ENCODE measurements around the gene TTC23L.

TTC23L gene

GRCh38 chr5:34841816-34842215 is 2.9 kb downstream of the TTC23L start:
- Histone ChIP-seq H3K4me1 (ENCODE audit: control insufficient read depth, insufficient read depth, low read length) (no peaks in the 10 kb centered on the region), H3K27ac (ENCODE audit: low read depth, low read length) (no peak overlapping the region), H3K27me3 (ENCODE audit: control insufficient read depth, insufficient read depth, low read length) (no peaks in the 10 kb centered on the region), H3K36me3 (ENCODE audit: control insufficient read depth, insufficient read depth, low read length) (no peaks in the 10 kb centered on the region), H3K4me3 (ENCODE audit: low read length) (no peak overlapping the region), H3K9ac (ENCODE audit: low read length) (no peak overlapping the region)

- no peaks in the 10 kb centered on the region for H3K4me1 ChIP-seq (ENCODE audit: control insufficient read depth, insufficient read depth, low read length)
- H3K36me3 ChIP-seq (ENCODE audit: control insufficient read depth, insufficient read depth, low read length), result no peaks in the 10 kb centered on the region
- no peak overlapping the region for H3K9ac ChIP-seq (ENCODE audit: low read length)
- no peak overlapping the region for H3K4me3 ChIP-seq (ENCODE audit: low read length)
- H3K27ac ChIP-seq (ENCODE audit: low read depth, low read length), result no peak overlapping the region
- no peaks in the 10 kb centered on the region for H3K27me3 ChIP-seq (ENCODE audit: control insufficient read depth, insufficient read depth, low read length)
These were observed 3.6 kb downstream of the TTC23L start for GRCh38 chr5:34842554-34842953.

GRCh38 chr5:34843497-34843896 is 4.5 kb downstream of the TTC23L start:
- Histone ChIP-seq H3K27ac (ENCODE audit: low read depth, low read length) (no peak overlapping the region), H3K36me3 (ENCODE audit: control insufficient read depth, insufficient read depth, low read length) (no peaks in the 10 kb centered on the region), H3K9ac (ENCODE audit: low read length) (no peak overlapping the region), H3K4me1 (ENCODE audit: control insufficient read depth, insufficient read depth, low read length) (no peaks in the 10 kb centered on the region), H3K4me3 (ENCODE audit: low read length) (no peak overlapping the region), H3K27me3 (ENCODE audit: control insufficient read depth, insufficient read depth, low read length) (no peaks in the 10 kb centered on the region)

GRCh38 chr5:34844106-34844505 is 5.1 kb downstream of the TTC23L start:
- Histone ChIP-seq H3K36me3 (ENCODE audit: control insufficient read depth, insufficient read depth, low read length) (no peaks in the 10 kb centered on the region), H3K4me1 (ENCODE audit: control insufficient read depth, insufficient read depth, low read length) (no peaks in the 10 kb centered on the region), H3K4me3 (ENCODE audit: low read length) (no peak overlapping the region), H3K27me3 (ENCODE audit: control insufficient read depth, insufficient read depth, low read length) (no peaks in the 10 kb centered on the region), H3K9ac (ENCODE audit: low read length) (no peak overlapping the region), H3K27ac (ENCODE audit: low read depth, low read length) (no peak overlapping the region)

GRCh38 chr5:34844999-34845398 is 6.0 kb downstream of the TTC23L start:
- Histone ChIP-seq H3K36me3 (ENCODE audit: control insufficient read depth, insufficient read depth, low read length) (no peaks in the 10 kb centered on the region), H3K4me1 (ENCODE audit: control insufficient read depth, insufficient read depth, low read length) (no peaks in the 10 kb centered on the region), H3K27me3 (ENCODE audit: control insufficient read depth, insufficient read depth, low read length) (no peaks in the 10 kb centered on the region), H3K4me3 (ENCODE audit: low read length) (no peak overlapping the region), H3K27ac (ENCODE audit: low read depth, low read length) (no peak overlapping the region), H3K9ac (ENCODE audit: low read length) (no peak overlapping the region)

GRCh38 chr5:34847056-34847455 is 8.1 kb downstream of the TTC23L start:
- no peaks in the 10 kb centered on the region for H3K4me1 ChIP-seq (ENCODE audit: control insufficient read depth, insufficient read depth, low read length)
- H3K4me3 ChIP-seq (ENCODE audit: low read length), result no peak overlapping the region
- H3K27ac ChIP-seq (ENCODE audit: low read depth, low read length), result no peak overlapping the region
- H3K9ac ChIP-seq (ENCODE audit: low read length), result no peak overlapping the region
- H3K36me3 ChIP-seq (ENCODE audit: control insufficient read depth, insufficient read depth, low read length), result no peaks in the 10 kb centered on the region
- no peaks in the 10 kb centered on the region for H3K27me3 ChIP-seq (ENCODE audit: control insufficient read depth, insufficient read depth, low read length)

GRCh38 chr5:34847552-34847951 is 8.6 kb downstream of the TTC23L start:
- no peaks in the 10 kb centered on the region for H3K27me3 ChIP-seq (ENCODE audit: control insufficient read depth, insufficient read depth, low read length)
- H3K4me3 ChIP-seq (ENCODE audit: low read length), result no peak overlapping the region
- no peak overlapping the region for H3K9ac ChIP-seq (ENCODE audit: low read length)
- H3K4me1 ChIP-seq (ENCODE audit: control insufficient read depth, insufficient read depth, low read length), result no peaks in the 10 kb centered on the region
- no peak overlapping the region for H3K27ac ChIP-seq (ENCODE audit: low read depth, low read length)
- H3K36me3 ChIP-seq (ENCODE audit: control insufficient read depth, insufficient read depth, low read length), result no peaks in the 10 kb centered on the region

- Histone ChIP-seq H3K4me3 (ENCODE audit: low read length) (no peak overlapping the region), H3K9ac (ENCODE audit: low read length) (no peak overlapping the region), H3K4me1 (ENCODE audit: control insufficient read depth, insufficient read depth, low read length) (no peaks in the 10 kb centered on the region), H3K27ac (ENCODE audit: low read depth, low read length) (no peak overlapping the region), H3K27me3 (ENCODE audit: control insufficient read depth, insufficient read depth, low read length) (no peaks in the 10 kb centered on the region), H3K36me3 (ENCODE audit: control insufficient read depth, insufficient read depth, low read length) (no peaks in the 10 kb centered on the region)
These were observed 9.3 kb downstream of the TTC23L start for GRCh38 chr5:34848230-34848629.

- no peaks in the 10 kb centered on the region for H3K27me3 ChIP-seq (ENCODE audit: control insufficient read depth, insufficient read depth, low read length)
- H3K4me1 ChIP-seq (ENCODE audit: control insufficient read depth, insufficient read depth, low read length), result no peaks in the 10 kb centered on the region
- no peaks in the 10 kb centered on the region for H3K36me3 ChIP-seq (ENCODE audit: control insufficient read depth, insufficient read depth, low read length)
- H3K9ac ChIP-seq (ENCODE audit: low read length), result no peak overlapping the region
- no peak overlapping the region for H3K4me3 ChIP-seq (ENCODE audit: low read length)
- H3K27ac ChIP-seq (ENCODE audit: low read depth, low read length), result no peak overlapping the region
These were observed 10.3 kb downstream of the TTC23L start for GRCh38 chr5:34849253-34849652.

- H3K36me3 ChIP-seq (ENCODE audit: control insufficient read depth, insufficient read depth, low read length), result no peaks in the 10 kb centered on the region
- H3K4me3 ChIP-seq (ENCODE audit: low read length), result no peak overlapping the region
- H3K9ac ChIP-seq (ENCODE audit: low read length), result no peak overlapping the region
- H3K4me1 ChIP-seq (ENCODE audit: control insufficient read depth, insufficient read depth, low read length), result no peaks in the 10 kb centered on the region
- no peaks in the 10 kb centered on the region for H3K27me3 ChIP-seq (ENCODE audit: control insufficient read depth, insufficient read depth, low read length)
- H3K27ac ChIP-seq (ENCODE audit: low read depth, low read length), result no peak overlapping the region
These were observed 15.7 kb downstream of the TTC23L start for GRCh38 chr5:34854459-34855174.

- H3K27me3 ChIP-seq (ENCODE audit: control insufficient read depth, insufficient read depth, low read length), result no peaks in the 10 kb centered on the region
- no peaks in the 10 kb centered on the region for H3K4me1 ChIP-seq (ENCODE audit: control insufficient read depth, insufficient read depth, low read length)
- H3K27ac ChIP-seq (ENCODE audit: low read depth, low read length), result no peak overlapping the region
- H3K36me3 ChIP-seq (ENCODE audit: control insufficient read depth, insufficient read depth, low read length), result no peaks in the 10 kb centered on the region
- H3K4me3 ChIP-seq (ENCODE audit: low read length), result no peak overlapping the region
- H3K9ac ChIP-seq (ENCODE audit: low read length), result no peak overlapping the region
These were observed 18.2 kb downstream of the TTC23L start for GRCh38 chr5:34857161-34857560.

- Histone ChIP-seq H3K27me3 (ENCODE audit: control insufficient read depth, insufficient read depth, low read length) (no peaks in the 10 kb centered on the region), H3K4me1 (ENCODE audit: control insufficient read depth, insufficient read depth, low read length) (no peaks in the 10 kb centered on the region), H3K9ac (ENCODE audit: low read length) (no peak overlapping the region), H3K4me3 (ENCODE audit: low read length) (no peak overlapping the region), H3K27ac (ENCODE audit: low read depth, low read length) (no peak overlapping the region), H3K36me3 (ENCODE audit: control insufficient read depth, insufficient read depth, low read length) (no peaks in the 10 kb centered on the region)
These were observed 18.9 kb downstream of the TTC23L start for GRCh38 chr5:34857894-34858293.

GRCh38 chr5:34858790-34859189 is 19.8 kb downstream of the TTC23L start:
- no peak overlapping the region for H3K9ac ChIP-seq (ENCODE audit: low read length)
- H3K4me1 ChIP-seq (ENCODE audit: control insufficient read depth, insufficient read depth, low read length), result no peaks in the 10 kb centered on the region
- H3K27me3 ChIP-seq (ENCODE audit: control insufficient read depth, insufficient read depth, low read length), result no peaks in the 10 kb centered on the region
- H3K36me3 ChIP-seq (ENCODE audit: control insufficient read depth, insufficient read depth, low read length), result no peaks in the 10 kb centered on the region
- no peak overlapping the region for H3K27ac ChIP-seq (ENCODE audit: low read depth, low read length)
- no peak overlapping the region for H3K4me3 ChIP-seq (ENCODE audit: low read length)

Data from rectal smooth muscle tissue (tissue), 1 donor.